Fibroblast of gingiva (primary cell): ENCODE data around the gene CLSTN2.

Experiments
- DNase-seq: peaks from one replicate; pipeline ENCODE4 v3.0.0-alpha.2; 2011; ENCODE audit warnings: low read depth

CLSTN2 gene

DNA sequence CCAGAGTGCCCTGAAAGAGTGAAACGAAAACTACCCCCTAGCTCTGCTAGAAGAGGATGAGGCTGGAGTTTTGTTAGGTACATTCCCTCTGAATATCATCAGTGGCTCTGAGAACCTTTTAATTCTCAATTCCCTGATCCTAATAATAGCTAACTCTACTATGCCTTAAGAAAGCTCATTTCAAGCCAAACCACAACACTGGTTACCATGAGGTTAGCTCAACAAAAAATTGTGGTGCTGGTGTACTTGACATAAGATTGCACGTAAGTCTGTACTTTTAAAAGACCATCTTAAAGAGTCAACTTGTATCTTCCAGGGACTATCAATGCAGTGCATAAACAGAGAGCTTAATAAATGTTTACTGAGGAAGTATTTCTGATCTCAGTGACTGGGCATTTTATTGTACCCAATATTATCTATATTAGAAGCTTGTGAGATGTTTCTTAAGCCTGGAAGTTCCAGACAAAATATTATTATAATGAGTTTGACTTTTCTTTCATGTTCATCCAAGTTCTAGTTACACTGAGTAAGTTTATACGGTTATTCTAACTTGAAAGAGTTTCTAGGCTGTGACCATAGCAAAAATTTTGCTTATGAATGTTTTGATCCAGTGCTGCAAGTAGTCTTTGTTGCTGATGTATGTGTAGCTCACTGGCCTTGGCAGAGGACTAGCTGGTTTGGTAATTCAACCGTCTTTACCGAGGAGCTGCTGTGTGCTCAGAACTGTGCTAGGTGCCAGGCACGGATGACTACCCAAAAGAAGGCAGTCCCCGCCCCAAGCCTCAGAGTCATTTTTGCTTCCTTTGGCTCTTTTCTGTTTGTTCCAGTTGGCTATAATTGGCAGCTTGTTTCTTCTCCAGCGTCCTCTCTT, 408.5 kb downstream of the CLSTN2 start:
- DNase-seq, result no peak

- no peak for DNase-seq
These were observed 409.1 kb downstream of the CLSTN2 start for GRCh38 chr3:140344082-140344454.

GRCh38 chr3:140344601-140345205, 409.7 kb downstream of the CLSTN2 start:
- no peak for DNase-seq

- no peak for DNase-seq
These were observed 412.2 kb downstream of the CLSTN2 start for GRCh38 chr3:140347151-140347550.

- no peak for DNase-seq
These were observed 415.0 kb downstream of the CLSTN2 start for GRCh38 chr3:140349938-140350337.

- DNase-seq, result no peak
These were observed 416.5 kb downstream of the CLSTN2 start for GRCh38 chr3:140351466-140351865.

- no peak for DNase-seq
These were observed 420.5 kb downstream of the CLSTN2 start for GRCh38 chr3:140355481-140355880.

GRCh38 chr3:140358686-140359085, 423.7 kb downstream of the CLSTN2 start:
- DNase-seq, result no peak

- no peak for DNase-seq
These were observed 424.4 kb downstream of the CLSTN2 start for GRCh38 chr3:140359233-140359995.

- DNase-seq, result no peak
These were observed 425.3 kb downstream of the CLSTN2 start for GRCh38 chr3:140360332-140360731.

GRCh38 chr3:140363801-140364200, 428.8 kb downstream of the CLSTN2 start:
- no peak for DNase-seq

DNA sequence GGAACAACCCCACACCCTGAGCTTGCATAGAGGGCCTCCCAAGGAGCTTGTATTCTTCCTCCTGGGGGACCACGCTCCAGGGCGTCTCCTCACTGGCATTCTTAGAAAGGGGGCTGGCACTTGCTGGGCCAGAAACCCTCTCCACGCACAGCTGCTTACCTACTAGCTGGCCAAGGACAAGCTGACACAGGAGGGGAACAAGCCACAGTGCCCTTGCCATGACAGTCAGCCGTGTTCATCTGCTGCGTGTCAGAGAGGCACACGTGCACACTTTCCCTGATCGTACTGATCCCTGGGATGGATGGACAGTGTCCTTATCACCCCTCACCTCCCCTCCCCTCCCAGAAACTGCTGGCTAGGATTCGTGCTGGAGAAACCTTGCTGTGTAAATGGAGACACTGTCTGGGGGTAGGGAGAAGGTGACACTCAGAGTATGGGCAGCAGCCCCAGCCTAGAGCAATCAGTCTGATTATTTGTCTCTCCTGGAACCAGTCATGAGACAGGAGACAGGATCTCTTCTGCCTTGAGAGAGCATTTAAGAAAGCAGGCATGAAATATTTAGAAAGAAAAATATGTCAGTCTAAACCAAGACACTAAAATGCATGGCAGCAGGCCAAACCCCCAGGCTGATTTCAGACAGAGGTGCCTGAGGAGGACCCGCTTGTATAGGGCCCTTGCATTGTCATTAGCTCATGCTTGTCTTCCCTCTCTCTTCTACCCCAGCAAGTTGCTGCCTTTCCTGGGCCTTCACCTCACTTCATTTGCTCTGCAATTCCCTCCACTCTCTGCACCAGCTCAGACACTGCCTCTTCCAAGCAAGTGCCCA, 431.1 kb downstream of the CLSTN2 start:
- no peak for DNase-seq

DNA sequence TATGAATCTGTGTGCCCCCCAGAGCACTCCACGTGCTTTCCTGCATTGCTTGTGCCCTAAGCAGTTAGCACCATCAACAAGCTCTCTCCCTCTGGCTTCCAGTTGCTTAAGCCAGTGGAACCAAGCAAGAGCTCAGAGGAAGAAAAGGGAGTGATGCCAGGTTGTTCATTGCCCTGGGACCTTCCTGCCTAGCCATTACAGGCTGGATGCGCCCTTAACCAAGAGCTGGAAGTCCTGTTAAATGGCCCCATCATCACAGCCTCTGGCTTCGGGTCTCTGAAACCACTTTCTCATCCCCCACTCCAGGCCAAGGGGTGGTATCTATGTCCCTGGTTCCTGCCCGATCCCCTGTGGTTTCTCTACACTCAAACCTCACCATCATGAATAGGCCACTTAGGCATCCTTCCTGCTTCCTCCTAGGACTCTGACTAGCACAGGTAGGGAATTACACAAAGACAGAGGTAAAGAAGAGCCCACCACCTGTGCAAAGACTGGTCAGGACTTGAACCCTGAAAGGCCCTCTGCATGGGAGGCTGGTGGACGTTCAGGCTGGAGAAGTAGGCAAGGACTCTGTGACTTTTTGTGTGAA, 433.3 kb downstream of the CLSTN2 start:
- DNase-seq, result no peak

DNA sequence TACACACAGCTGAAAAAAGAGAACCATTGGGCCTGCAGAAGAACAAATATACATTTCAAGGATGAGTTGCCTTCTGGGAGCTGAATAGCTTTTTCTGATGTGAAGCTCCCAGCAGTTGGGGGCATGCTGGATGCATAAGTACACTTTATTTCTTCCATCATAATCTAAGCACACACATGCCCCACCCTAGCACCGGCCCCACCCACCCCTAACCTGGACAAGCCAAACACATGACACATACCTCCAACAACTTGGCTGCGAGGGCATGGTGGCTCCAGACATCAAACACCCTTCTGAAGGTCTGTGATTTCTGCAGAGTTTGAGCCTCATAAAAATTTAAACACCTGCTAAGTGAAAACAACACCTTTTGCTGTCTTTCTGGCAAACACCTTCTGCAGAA, 435.7 kb downstream of the CLSTN2 start:
- DNase-seq, result no peak

- DNase-seq, result no peak
These were observed 438.2 kb downstream of the CLSTN2 start for GRCh38 chr3:140373234-140373633.

DNA sequence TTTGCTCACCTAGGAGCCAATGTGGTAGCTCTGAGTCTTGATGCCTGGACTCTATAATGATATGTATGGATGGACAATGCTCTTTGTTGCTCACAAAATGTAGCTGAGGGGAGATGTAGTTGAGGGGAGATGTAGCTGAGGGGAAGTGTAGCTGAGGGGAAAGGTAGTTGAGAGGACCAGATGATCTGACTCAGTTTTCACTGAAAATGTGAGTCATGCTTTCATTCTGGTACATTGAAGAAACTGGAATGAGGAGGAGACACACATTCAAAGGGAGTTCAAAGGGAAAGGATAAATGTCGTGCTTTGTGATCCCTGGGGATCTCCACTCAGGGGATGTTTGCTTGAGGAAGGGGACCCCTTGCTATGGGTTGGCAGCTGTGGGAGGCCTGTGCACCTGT, 440.0 kb downstream of the CLSTN2 start:
- no peak for DNase-seq

DNA sequence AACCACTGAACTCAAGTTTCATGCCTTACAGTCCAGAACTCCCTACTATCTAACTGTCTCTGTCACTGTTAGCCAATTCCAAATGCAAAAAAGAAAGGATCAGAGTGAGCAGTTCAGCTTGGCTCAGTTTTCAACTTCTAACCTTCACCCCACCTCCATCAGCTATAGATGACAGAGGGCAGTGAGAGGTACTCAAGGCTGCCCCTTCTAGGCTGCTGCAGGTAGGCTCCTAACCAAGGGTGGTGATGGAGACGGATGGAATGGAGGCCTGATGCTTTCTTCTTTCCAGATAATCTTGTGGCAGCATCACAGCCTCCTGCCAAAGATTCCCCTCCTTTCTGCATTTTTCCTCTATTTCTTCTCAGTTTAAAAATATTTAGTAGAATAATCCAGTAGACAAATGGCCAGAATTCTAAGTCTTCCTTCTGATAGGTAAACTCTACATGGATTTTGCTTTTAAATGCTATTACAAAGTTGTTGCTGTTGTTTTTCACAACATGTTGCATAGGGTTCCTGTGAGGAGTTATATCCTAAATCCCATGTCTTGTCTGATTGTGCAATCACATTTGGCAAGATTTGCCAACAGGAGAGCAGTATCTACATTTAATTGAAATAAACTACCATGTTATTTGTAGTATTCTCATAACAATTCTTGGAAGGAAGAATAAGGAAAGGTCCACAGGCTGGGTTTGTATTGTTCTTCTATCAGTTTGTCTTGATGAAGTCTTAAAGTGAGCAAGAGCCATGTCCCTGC, 441.3 kb downstream of the CLSTN2 start:
- DNase-seq, result no peak

DNA sequence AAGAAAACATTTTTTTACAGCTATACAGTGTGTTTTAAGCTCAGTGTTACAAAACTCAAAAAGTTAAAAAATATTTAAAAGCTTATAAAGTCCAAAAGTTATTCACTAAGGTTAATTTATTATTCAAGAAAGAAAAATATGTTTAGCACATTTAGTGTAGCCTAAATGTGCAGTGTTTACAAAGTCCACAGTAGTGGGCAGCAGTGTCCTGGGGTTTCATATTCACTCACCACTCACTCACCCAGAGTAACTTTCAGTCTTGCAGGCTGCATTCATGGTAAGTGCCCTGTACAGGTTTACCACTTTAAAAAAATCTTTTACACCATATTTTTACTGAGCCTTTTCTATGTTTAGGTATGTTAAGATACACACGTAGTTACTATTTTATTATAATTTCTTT, 442.7 kb downstream of the CLSTN2 start:
- DNase-seq, result no peak

DNA sequence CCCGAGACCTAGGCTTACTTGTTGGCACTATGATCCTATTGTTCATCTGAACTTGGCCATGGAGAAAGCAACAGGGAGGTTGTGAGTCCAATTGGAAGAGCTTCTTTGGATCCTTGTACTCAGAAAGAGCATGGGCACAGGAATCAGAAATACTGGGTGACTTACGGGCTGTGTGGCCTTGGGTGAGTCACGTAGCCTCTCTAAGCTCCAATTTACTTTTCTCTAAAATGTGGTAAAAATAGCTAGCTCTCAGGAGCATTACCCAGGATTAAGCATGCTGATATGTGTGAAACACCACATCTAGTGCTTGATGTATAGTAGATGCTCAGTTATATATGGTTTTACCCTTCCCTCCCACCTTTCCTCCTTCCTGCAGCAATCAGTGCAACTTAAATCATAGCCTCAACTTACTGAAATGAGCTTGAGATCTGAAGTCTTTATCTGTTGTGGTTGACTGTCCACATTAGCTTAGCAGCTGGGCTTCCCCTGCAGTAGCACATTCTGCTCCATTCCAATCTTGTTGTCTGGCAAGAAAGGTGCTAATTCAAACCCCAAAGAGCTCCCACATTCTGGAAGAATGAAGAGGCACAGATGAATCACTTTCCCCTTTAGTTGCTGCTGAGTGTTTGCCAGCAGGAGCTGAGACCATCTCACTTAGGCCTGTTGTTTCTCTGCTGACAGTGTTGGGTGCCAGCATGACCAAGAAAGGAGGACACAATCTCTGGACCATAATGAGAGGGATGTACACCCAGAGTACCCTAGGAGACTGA, 443.8 kb downstream of the CLSTN2 start:
- DNase-seq, result no peak
